DND-41 (cell line): Measurements from ENCODE around the gene DSTYK.

Experiments
- ATAC-seq: fragments of 200-7000 bp; cut with Tn5 transposase; 3 replicates; pipeline ENCODE4 v1.9.1; 2021; ENCODE audit warnings: low read depth; ENCODE audit not compliant: insufficient read depth
- DNase-seq: peaks from one replicate; pipeline ENCODE4 v3.0.0-alpha.2; 2020
- H2AFZ ChIP-seq: 2 replicates; pipeline ENCODE4 v1.6.0; 2012; ENCODE audit warnings: low read depth, low read length
- H3K27ac ChIP-seq: 2 replicates; pipeline ENCODE4 v1.5.1; 2012; ENCODE audit warnings: low read length, inconsistent platforms
- H3K27me3 ChIP-seq: fragments of 200-600 bp; sonication (generic); 2 replicates; pipeline ENCODE4 v1.6.0; 2012; ENCODE audit warnings: low read length, mild to moderate bottlenecking, inconsistent platforms; ENCODE audit not compliant: insufficient read depth, poor library complexity
- H3K36me3 ChIP-seq: 2 replicates; pipeline ENCODE4 v1.5.1; 2012; ENCODE audit warnings: low read length, inconsistent platforms; ENCODE audit not compliant: insufficient read depth
- H3K4me1 ChIP-seq: 2 replicates; pipeline ENCODE4 v1.5.1; 2012; ENCODE audit warnings: mild to moderate bottlenecking, low read length; ENCODE audit not compliant: insufficient read depth
- H3K4me2 ChIP-seq: 2 replicates; pipeline ENCODE4 v1.6.0; 2012; ENCODE audit warnings: mild to moderate bottlenecking, moderate library complexity, low read length, inconsistent platforms; ENCODE audit not compliant: insufficient read depth
- H3K4me3 ChIP-seq, 2 experiments: fragments of 200-600 bp in 1 of 2; shearing (Covaris generic) in 1 of 2; 2 replicates each; pipeline ENCODE4 v1.5.1; 2012 to 2016; ENCODE audit warnings: inconsistent platforms in 2 of 2, low read length in 2 of 2, mild to moderate bottlenecking in 2 of 2, low read depth in 1 of 2, moderate library complexity in 1 of 2
- H3K79me2 ChIP-seq: 2 replicates; pipeline ENCODE4 v1.6.0; 2012; ENCODE audit warnings: low read length, inconsistent platforms; ENCODE audit not compliant: insufficient read depth
- H3K9ac ChIP-seq: 2 replicates; pipeline ENCODE4 v1.6.0; 2012; ENCODE audit warnings: low read depth, mild to moderate bottlenecking, inconsistent platforms, low read length, moderate library complexity
- H3K9me3 ChIP-seq: 2 replicates; pipeline ENCODE4 v1.5.1; 2012; ENCODE audit warnings: low read length, moderate library complexity, mild to moderate bottlenecking, inconsistent platforms; ENCODE audit not compliant: insufficient read depth, severe bottlenecking
- H4K20me1 ChIP-seq: 2 replicates; pipeline ENCODE4 v1.6.0; 2012; ENCODE audit warnings: low read length; ENCODE audit not compliant: insufficient read depth
- CTCF ChIP-seq: IDR thresholded peaks from 2 replicates; pipeline ENCODE4 v1.5.1; 2012; ENCODE audit warnings: borderline replicate concordance, low read length, moderate library complexity, mild to moderate bottlenecking; ENCODE audit not compliant: poor library complexity, severe bottlenecking; ENCODE audit errors: extremely low read depth
- EZH2 ChIP-seq: IDR thresholded peaks from 3 replicates; pipeline ENCODE4 v1.6.1; 2012; ENCODE audit warnings: borderline replicate concordance, low read depth, mild to moderate bottlenecking, moderate library complexity, low read length, inconsistent platforms; ENCODE audit not compliant: severe bottlenecking

Gene DSTYK

GRCh38 chr1:205095422-205095821 is 116.1 kb downstream of the DSTYK start:
- Histone ChIP-seq H3K9me3 (no peaks in the 10 kb centered on the region), H3K79me2 (no peaks in the 10 kb centered on the region), H3K27me3 (no peaks in the 10 kb centered on the region), H2AFZ (no peak overlapping the region), H3K27ac (no peak overlapping the region), H3K4me1 (no peaks in the 10 kb centered on the region), H3K4me3 (no peak overlapping the region), H4K20me1 (no peaks in the 10 kb centered on the region), H3K4me2 (no peak overlapping the region), H3K36me3 (peaks cover 88% of the 10 kb centered on the region), H3K9ac (no peak overlapping the region)
- DNase-seq (no peak), ATAC-seq (no peak)
- TF ChIP-seq EZH2, result no peak
- TF ChIP-seq CTCF, result no peak
